ENCODE data around the gene CPNE9.
A peak's percentile ranks its signal among the peaks of the same experiment; 100 is the strongest.

CPNE9 gene

DNA sequence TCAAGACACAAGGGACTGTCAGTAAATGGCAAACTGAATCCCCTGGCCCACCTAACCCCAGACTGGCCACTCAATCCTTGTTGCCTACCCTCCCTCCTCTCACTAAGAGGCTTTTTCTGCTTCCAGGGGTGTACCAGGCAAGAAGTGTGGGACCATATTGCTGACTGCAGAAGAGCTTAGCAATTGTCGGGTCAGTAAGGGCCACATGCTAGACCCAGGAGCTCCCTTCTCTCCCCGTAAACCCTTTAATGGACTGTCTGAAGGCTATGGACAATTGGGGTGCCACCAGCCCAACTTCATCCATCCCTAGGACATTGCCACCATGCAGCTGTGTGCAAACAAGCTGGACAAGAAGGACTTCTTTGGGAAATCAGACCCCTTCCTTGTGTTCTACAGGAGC lies 8.8 kb downstream of the CPNE9 start:
- ChIA-PET POLR2A (no interaction called here), CTCF (no interaction called here)
- TF ChIP-seq LEF1 (IDR thresholded peaks at IDR 0.05; ENCODE audit: borderline replicate concordance), result no peak
- TF ChIP-seq TARDBP (IDR thresholded peaks at IDR 0.05), result no peak
- TF ChIP-seq ZNF384 (IDR thresholded peaks at IDR 0.05), result no peak
- TF ChIP-seq HDGF (IDR thresholded peaks at IDR 0.05; ENCODE audit: borderline replicate concordance), result no peak
- no peak for TF ChIP-seq SUZ12 (IDR thresholded peaks at IDR 0.05)
- no peak for TF ChIP-seq FOXM1 (IDR thresholded peaks at IDR 0.05; ENCODE audit: borderline replicate concordance)
- no peak for TF ChIP-seq NFRKB (IDR thresholded peaks at IDR 0.05)
- TF ChIP-seq BHLHE40 (IDR thresholded peaks at IDR 0.05; ENCODE audit: borderline replicate concordance), result no peak
- TF ChIP-seq SP1 (IDR thresholded peaks at IDR 0.05), result no peak
- no peak for TF ChIP-seq L3MBTL2 (conservative IDR thresholded peaks at IDR 0.05)
- no peak for DNase-seq (ENCODE audit: extremely low spot score)

DNA sequence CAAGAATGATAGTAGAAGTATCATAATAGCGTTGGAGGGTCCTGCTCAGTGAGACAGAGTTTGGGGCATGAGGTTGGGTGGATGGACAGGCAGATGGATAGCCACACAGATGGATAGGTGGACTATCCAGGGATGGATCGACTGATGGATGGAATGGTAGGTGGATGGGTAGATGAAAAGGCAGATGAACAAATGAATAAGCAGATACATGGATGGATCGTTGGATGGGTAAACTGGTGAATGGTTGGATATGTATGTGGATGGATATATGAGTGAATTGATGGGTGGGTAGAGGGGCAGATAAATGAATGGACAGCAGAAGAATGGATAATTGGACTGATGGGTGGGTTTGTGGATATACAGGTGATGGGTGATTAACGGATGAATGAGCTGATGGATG lies 9.5 kb downstream of the CPNE9 start:
- ChIA-PET POLR2A (no interaction called here), CTCF (no interaction called here)

DNA sequence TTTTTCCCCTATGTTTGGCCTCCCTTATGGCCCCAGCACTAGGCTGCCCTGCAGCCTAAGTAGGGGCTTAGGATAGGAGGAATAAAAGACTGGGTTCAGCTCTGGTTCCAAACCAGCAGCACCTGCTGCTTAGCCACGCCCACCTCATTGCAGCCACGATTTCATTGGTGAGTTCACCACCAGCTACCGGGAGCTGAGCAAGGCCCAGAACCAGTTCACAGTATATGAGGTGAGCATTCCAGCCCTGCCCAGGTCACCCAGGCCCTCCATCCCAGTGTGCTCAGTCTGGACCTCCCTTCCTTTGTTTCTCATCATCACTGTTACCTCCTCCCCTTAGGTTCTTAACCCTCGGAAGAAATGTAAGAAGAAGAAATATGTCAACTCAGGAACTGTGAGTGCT lies 11.5 kb downstream of the CPNE9 start:
- CTCF ChIA-PET, result no interaction called here
- DNase-seq (ENCODE audit: extremely low spot score), result no peak
- POLR2A ChIA-PET, result no interaction called here
- TF ChIP-seq BHLHE40 (IDR thresholded peaks at IDR 0.05; ENCODE audit: borderline replicate concordance) (no peak), TARDBP (IDR thresholded peaks at IDR 0.05) (no peak), ELF4 (IDR thresholded peaks at IDR 0.05) (no peak), ARNT (IDR thresholded peaks at IDR 0.05) (no peak), SUZ12 (IDR thresholded peaks at IDR 0.05) (no peak), FOXA1 (IDR thresholded peaks at IDR 0.05) (no peak), NFRKB (IDR thresholded peaks at IDR 0.05) (no peak), LEF1 (IDR thresholded peaks at IDR 0.05; ENCODE audit: borderline replicate concordance) (no peak), FOXK2 (IDR thresholded peaks at IDR 0.05) (no peak), HDGF (IDR thresholded peaks at IDR 0.05; ENCODE audit: borderline replicate concordance) (no peak), L3MBTL2 (conservative IDR thresholded peaks at IDR 0.05) (no peak), CTBP1 (IDR thresholded peaks at IDR 0.05; ENCODE audit: borderline replicate concordance) (no peak), SP1 (IDR thresholded peaks at IDR 0.05) (no peak)
- TF ChIP-seq, protein P1, sequence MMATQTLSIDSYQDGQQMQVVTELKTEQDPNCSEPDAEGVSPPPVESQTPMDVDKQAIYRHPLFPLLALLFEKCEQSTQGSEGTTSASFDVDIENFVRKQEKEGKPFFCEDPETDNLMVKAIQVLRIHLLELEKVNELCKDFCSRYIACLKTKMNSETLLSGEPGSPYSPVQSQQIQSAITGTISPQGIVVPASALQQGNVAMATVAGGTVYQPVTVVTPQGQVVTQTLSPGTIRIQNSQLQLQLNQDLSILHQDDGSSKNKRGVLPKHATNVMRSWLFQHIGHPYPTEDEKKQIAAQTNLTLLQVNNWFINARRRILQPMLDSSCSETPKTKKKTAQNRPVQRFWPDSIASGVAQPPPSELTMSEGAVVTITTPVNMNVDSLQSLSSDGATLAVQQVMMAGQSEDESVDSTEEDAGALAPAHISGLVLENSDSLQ (IDR thresholded peaks at IDR 0.05), result no peak

More for the DNA sequence above, 9.5 kb downstream of the CPNE9 start:
- TF ChIP-seq ELF4 (IDR thresholded peaks at IDR 0.05) (no peak), L3MBTL2 (conservative IDR thresholded peaks at IDR 0.05) (no peak), SUZ12 (IDR thresholded peaks at IDR 0.05) (no peak), SP1 (IDR thresholded peaks at IDR 0.05) (no peak), ZNF384 (IDR thresholded peaks at IDR 0.05) (no peak), TARDBP (IDR thresholded peaks at IDR 0.05) (no peak), HDGF (IDR thresholded peaks at IDR 0.05; ENCODE audit: borderline replicate concordance) (no peak), FOXK2 (IDR thresholded peaks at IDR 0.05) (no peak), FOXA1 (IDR thresholded peaks at IDR 0.05) (no peak), FOXM1 (IDR thresholded peaks at IDR 0.05; ENCODE audit: borderline replicate concordance) (no peak)
- no peak for DNase-seq (ENCODE audit: extremely low spot score)

DNA sequence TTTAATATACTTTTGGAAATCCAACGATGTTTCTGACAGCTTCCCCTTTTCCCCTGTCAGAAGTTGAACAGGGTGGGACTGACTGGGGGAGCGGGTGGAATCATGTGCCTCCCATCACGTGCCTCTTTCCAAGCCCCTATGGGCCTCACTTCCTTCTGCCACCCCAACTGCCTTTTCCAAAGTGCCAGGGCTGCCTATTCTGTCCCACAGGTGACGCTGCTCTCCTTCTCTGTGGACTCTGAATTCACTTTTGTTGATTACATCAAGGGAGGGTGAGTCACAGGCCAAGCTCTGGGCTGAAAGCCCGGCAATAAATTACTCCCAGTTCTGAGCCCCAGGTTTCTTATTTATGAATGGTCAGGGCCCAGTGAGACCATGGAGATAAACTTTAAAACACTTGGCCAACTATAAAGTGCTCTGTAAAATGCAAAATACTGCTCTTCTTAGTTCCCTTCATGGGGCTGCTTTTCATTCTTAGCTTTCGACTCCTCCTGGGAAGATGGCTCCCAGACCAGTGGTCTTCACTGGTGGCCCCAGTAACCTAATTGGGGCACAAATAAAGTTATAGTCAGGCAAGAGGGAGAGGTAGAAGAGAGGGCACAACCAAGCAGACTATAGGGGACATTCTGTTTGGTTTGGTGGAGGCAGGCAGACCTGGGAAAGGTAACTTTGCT lies 12.3 kb downstream of the CPNE9 start:
- CTCF ChIA-PET, result interaction anchor here (0.6 to 1.2 kb wide), 2 partner anchors 11 to 405 kb away, joined by 3 to 7 read pairs; no protein-coding TSS in a partner anchor
- DNase-seq (ENCODE audit: extremely low spot score), result peak; percentile 42
- POLR2A ChIA-PET, result interaction anchor here (1.2 kb wide), 1 partner anchor 77 kb away, joined by 4 read pairs; the partner anchor contains the start of gene ARPC4
- TF ChIP-seq SP1 (IDR thresholded peaks at IDR 0.05), result no peak
- no peak for TF ChIP-seq FOXA1 (IDR thresholded peaks at IDR 0.05)
- no peak for TF ChIP-seq BHLHE40 (IDR thresholded peaks at IDR 0.05; ENCODE audit: borderline replicate concordance)
- TF ChIP-seq SUZ12 (IDR thresholded peaks at IDR 0.05), result no peak
- TF ChIP-seq CTBP1 (IDR thresholded peaks at IDR 0.05; ENCODE audit: borderline replicate concordance), result no peak
- TF ChIP-seq L3MBTL2 (conservative IDR thresholded peaks at IDR 0.05), result no peak
- TF ChIP-seq ARNT (IDR thresholded peaks at IDR 0.05), result no peak
- no peak for TF ChIP-seq NFRKB (IDR thresholded peaks at IDR 0.05)

- no peak for DNase-seq (ENCODE audit: extremely low spot score)
- TF ChIP-seq TARDBP (IDR thresholded peaks at IDR 0.05) (0 out of 2 replicates have a peak, but pooled peaks have one; percentile 24), FOXK2 (IDR thresholded peaks at IDR 0.05) (no peak), BHLHE40 (IDR thresholded peaks at IDR 0.05; ENCODE audit: borderline replicate concordance) (no peak), ELF4 (IDR thresholded peaks at IDR 0.05) (no peak)
- CTCF ChIA-PET, result interaction anchor here (1.7 kb wide), 1 partner anchor 10 kb away, joined by 7 read pairs; no protein-coding TSS in a partner anchor
- POLR2A ChIA-PET, result no interaction called here
Observed at GRCh38 chr3:9716801-9717555, 13.3 kb downstream of the CPNE9 start.

DNA sequence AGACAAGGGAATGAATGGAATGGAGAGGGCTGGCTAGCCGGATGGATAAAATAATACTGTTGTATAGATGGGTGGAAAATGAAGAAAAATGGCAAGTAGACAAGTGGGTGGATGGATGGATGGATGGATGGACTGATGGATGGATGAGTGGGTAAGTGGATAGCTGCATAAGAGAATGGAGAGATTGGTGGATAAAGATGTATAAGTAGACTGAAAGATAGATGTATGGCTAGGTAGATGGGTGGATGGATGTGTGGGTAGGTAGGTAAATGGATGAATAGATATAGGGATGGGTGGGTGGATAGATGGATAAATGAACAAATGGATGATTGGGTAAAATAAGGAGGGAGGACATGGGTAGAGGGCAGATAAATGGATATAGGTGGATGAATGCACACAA lies 13.9 kb downstream of the CPNE9 start:
- CTCF ChIA-PET, result interaction anchor here (1.7 kb wide), 1 partner anchor 10 kb away, joined by 7 read pairs; no protein-coding TSS in a partner anchor
- DNase-seq (ENCODE audit: extremely low spot score), result no peak
- POLR2A ChIA-PET, result interaction anchor here (1.2 kb wide), 1 partner anchor 75 kb away, joined by 3 read pairs; the partner anchor contains the start of genes ARPC4 and TADA3
- no peak for TF ChIP-seq CTBP1 (IDR thresholded peaks at IDR 0.05; ENCODE audit: borderline replicate concordance)
- TF ChIP-seq NFRKB (IDR thresholded peaks at IDR 0.05), result no peak
- TF ChIP-seq, protein P1 (IDR thresholded peaks at IDR 0.05), result no peak
- TF ChIP-seq FOXK2 (IDR thresholded peaks at IDR 0.05), result no peak
- no peak for TF ChIP-seq TARDBP (IDR thresholded peaks at IDR 0.05)
- no peak for TF ChIP-seq FOXA1 (IDR thresholded peaks at IDR 0.05)
- TF ChIP-seq ARNT (IDR thresholded peaks at IDR 0.05), result no peak
- TF ChIP-seq HDGF (IDR thresholded peaks at IDR 0.05; ENCODE audit: borderline replicate concordance), result no peak
- no peak for TF ChIP-seq FOXM1 (IDR thresholded peaks at IDR 0.05; ENCODE audit: borderline replicate concordance)
- no peak for TF ChIP-seq SUZ12 (IDR thresholded peaks at IDR 0.05)
- no peak for TF ChIP-seq ZNF384 (IDR thresholded peaks at IDR 0.05)
- no peak for TF ChIP-seq ELF4 (IDR thresholded peaks at IDR 0.05)
- TF ChIP-seq SP1 (IDR thresholded peaks at IDR 0.05), result no peak
- no peak for TF ChIP-seq BHLHE40 (IDR thresholded peaks at IDR 0.05; ENCODE audit: borderline replicate concordance)
- no peak for TF ChIP-seq L3MBTL2 (conservative IDR thresholded peaks at IDR 0.05)
